Measurements from ENCODE around the gene ACP3.

The ACP3 gene

DNA sequence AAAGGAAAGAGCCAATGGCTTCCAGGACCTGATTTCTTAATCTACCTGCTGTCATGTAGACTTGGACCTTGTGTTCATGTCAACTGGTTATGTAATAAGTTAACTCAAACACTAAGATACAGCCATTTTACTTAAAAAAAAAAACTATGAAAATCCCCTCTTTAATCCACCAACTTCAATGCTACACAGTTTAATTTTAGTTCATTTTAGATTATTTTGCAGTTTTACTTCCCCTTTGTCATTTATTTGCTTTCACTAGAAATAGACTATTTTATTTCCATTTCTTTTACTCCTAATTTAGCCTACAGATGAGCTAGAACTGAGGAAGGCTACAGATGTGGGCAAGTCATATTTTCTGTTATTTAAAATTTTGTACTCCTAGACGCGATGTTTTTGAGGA is 89.4 kb downstream of the ACP3 start:
- Histone ChIP-seq H3K36me3 (ENCODE audit: insufficient read depth, low read length) (no peaks in the 10 kb centered on the region), H2AFZ (ENCODE audit: low read length) (no peak overlapping the region), H3K79me2 (ENCODE audit: insufficient read depth, low read length) (no peaks in the 10 kb centered on the region), H3K4me2 (ENCODE audit: low read length) (no peak overlapping the region), H3K9me2 (ENCODE audit: low read depth, low read length) (no peaks in the 10 kb centered on the region), H4K20me1 (ENCODE audit: insufficient read depth, low read length) (no peaks in the 10 kb centered on the region), H3K9me3 (ENCODE audit: low read length) (no peaks in the 10 kb centered on the region), H3F3A (ENCODE audit: insufficient read depth, low read length) (no peaks in the 10 kb centered on the region), H3K27ac (ENCODE audit: low read depth, low read length, poor library complexity, severe bottlenecking) (no peak overlapping the region), H3K4me3 (ENCODE audit: low read depth, low read length, poor library complexity, severe bottlenecking) (no peak overlapping the region), H3K27me3 (ENCODE audit: insufficient read depth, low read length) (no peaks in the 10 kb centered on the region), H3K9ac (ENCODE audit: low read length) (no peak overlapping the region), H3K4me1 (ENCODE audit: insufficient read depth, low read length, severe bottlenecking) (peaks cover 19% of the 10 kb centered on the region)
- TF ChIP-seq, protein P1, sequence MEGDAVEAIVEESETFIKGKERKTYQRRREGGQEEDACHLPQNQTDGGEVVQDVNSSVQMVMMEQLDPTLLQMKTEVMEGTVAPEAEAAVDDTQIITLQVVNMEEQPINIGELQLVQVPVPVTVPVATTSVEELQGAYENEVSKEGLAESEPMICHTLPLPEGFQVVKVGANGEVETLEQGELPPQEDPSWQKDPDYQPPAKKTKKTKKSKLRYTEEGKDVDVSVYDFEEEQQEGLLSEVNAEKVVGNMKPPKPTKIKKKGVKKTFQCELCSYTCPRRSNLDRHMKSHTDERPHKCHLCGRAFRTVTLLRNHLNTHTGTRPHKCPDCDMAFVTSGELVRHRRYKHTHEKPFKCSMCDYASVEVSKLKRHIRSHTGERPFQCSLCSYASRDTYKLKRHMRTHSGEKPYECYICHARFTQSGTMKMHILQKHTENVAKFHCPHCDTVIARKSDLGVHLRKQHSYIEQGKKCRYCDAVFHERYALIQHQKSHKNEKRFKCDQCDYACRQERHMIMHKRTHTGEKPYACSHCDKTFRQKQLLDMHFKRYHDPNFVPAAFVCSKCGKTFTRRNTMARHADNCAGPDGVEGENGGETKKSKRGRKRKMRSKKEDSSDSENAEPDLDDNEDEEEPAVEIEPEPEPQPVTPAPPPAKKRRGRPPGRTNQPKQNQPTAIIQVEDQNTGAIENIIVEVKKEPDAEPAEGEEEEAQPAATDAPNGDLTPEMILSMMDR (IDR thresholded peaks at IDR 0.05; ENCODE audit: low read length): no peak
- TF ChIP-seq EZH2 (IDR thresholded peaks at IDR 0.05; ENCODE audit: borderline replicate concordance, low read length): no peak

- Histone ChIP-seq H3K9me2 (ENCODE audit: low read depth, low read length) (no peaks in the 10 kb centered on the region), H4K20me1 (ENCODE audit: insufficient read depth, low read length) (no peaks in the 10 kb centered on the region), H3K4me3 (ENCODE audit: low read depth, low read length, poor library complexity, severe bottlenecking) (no peak overlapping the region), H3K9me3 (ENCODE audit: low read length) (no peaks in the 10 kb centered on the region), H3F3A (ENCODE audit: insufficient read depth, low read length) (no peaks in the 10 kb centered on the region), H3K27me3 (ENCODE audit: insufficient read depth, low read length) (no peaks in the 10 kb centered on the region), H3K79me2 (ENCODE audit: insufficient read depth, low read length) (no peaks in the 10 kb centered on the region), H3K9ac (ENCODE audit: low read length) (no peak overlapping the region), H3K4me1 (ENCODE audit: insufficient read depth, low read length, severe bottlenecking) (peaks cover 19% of the 10 kb centered on the region), H3K36me3 (ENCODE audit: insufficient read depth, low read length) (no peaks in the 10 kb centered on the region), H3K27ac (ENCODE audit: low read depth, low read length, poor library complexity, severe bottlenecking) (no peak overlapping the region), H3K4me2 (ENCODE audit: low read length) (no peak overlapping the region), H2AFZ (ENCODE audit: low read length) (no peak overlapping the region)
- no peak for TF ChIP-seq EZH2 (IDR thresholded peaks at IDR 0.05; ENCODE audit: borderline replicate concordance, low read length)
- TF ChIP-seq, protein P1 (IDR thresholded peaks at IDR 0.05; ENCODE audit: low read length): no peak
These were observed 89.8 kb downstream of the ACP3 start for GRCh38 chr3:132407025-132407424.
